WERI-Rb-1 (cell line): ENCODE data around the gene PTPN9.
"Not testable (repeated sequence)": the region's sequence is repeated elsewhere in the genome, so short reads cannot be mapped to it uniquely, and the experiment has no call there.

Experiments
- DNase-seq: peaks from one replicate; pipeline ENCODE4 v3.0.0-alpha.2; 2020
- H3K27ac ChIP-seq: fragments of 250-450 bp; sonication (Bioruptor Pico); 2 replicates; pipeline ENCODE4 v1.5.1; 2020; ENCODE audit warnings: mild to moderate bottlenecking, moderate library complexity
- H3K27me3 ChIP-seq: fragments of 250-450 bp; sonication (Bioruptor Pico); 2 replicates; pipeline ENCODE4 v1.5.1; 2021; ENCODE audit warnings: mild to moderate bottlenecking, low read depth, moderate library complexity; ENCODE audit not compliant: insufficient read depth, severe bottlenecking
- H3K36me3 ChIP-seq: fragments of 250-450 bp; sonication (Bioruptor Pico); 2 replicates; pipeline ENCODE4 v1.5.1; 2020; ENCODE audit warnings: mild to moderate bottlenecking, moderate library complexity
- H3K4me3 ChIP-seq: 2 replicates; pipeline ENCODE4 v1.5.1; 2011; ENCODE audit warnings: low read depth, mild to moderate bottlenecking, control low read depth, low read length
- H3K9me3 ChIP-seq: fragments of 250-450 bp; sonication (Bioruptor Pico); 2 replicates; pipeline ENCODE4 v1.5.1; 2021; ENCODE audit warnings: mild to moderate bottlenecking, moderate library complexity; ENCODE audit not compliant: severe bottlenecking
- TF ChIP-seq, protein P1 (sequence below): IDR thresholded peaks from 2 replicates; pipeline ENCODE4 v1.5.1; 2011; ENCODE audit warnings: low read depth, mild to moderate bottlenecking, control low read depth, inconsistent platforms, low read length

PTPN9 gene

DNA sequence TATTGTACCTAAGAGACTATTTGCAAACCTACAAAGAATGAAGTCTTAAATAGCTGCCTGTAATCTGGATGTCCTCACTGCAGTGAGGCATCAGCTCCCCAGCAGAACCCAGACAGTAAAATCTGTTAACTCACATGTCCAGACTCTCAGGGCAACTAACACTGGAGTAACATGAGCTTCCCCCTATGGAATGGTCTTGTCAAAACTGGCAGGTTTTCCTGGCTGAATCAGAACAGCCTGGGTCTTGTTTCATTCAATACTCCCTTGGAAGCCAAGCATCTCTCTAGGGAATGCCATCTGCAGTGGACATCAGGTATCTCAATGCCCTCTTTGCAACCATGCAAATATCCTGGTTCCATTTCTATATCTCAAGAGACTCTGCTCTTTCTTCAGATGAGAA is 24.4 kb downstream of the PTPN9 start:
- no peaks in the 10 kb centered on the region for H3K27me3 ChIP-seq
- H3K4me3 ChIP-seq, result no peak overlapping the region
- H3K36me3 ChIP-seq, result no peaks in the 10 kb centered on the region
- H3K27ac ChIP-seq, result no peak overlapping the region
- no peaks in the 10 kb centered on the region for H3K9me3 ChIP-seq
- no peak for DNase-seq
- TF ChIP-seq, protein P1, sequence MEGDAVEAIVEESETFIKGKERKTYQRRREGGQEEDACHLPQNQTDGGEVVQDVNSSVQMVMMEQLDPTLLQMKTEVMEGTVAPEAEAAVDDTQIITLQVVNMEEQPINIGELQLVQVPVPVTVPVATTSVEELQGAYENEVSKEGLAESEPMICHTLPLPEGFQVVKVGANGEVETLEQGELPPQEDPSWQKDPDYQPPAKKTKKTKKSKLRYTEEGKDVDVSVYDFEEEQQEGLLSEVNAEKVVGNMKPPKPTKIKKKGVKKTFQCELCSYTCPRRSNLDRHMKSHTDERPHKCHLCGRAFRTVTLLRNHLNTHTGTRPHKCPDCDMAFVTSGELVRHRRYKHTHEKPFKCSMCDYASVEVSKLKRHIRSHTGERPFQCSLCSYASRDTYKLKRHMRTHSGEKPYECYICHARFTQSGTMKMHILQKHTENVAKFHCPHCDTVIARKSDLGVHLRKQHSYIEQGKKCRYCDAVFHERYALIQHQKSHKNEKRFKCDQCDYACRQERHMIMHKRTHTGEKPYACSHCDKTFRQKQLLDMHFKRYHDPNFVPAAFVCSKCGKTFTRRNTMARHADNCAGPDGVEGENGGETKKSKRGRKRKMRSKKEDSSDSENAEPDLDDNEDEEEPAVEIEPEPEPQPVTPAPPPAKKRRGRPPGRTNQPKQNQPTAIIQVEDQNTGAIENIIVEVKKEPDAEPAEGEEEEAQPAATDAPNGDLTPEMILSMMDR, result no peak

GRCh38 chr15:75553659-75554058 is 25.5 kb downstream of the PTPN9 start:
- DNase-seq, result no peak
- Histone ChIP-seq H3K9me3 (no peaks in the 10 kb centered on the region), H3K27me3 (no peaks in the 10 kb centered on the region), H3K4me3 (no peak overlapping the region), H3K36me3 (no peaks in the 10 kb centered on the region), H3K27ac (no peak overlapping the region)
- TF ChIP-seq, protein P1, result no peak

GRCh38 chr15:75551091-75551490 is 28.0 kb downstream of the PTPN9 start:
- TF ChIP-seq, protein P1, result no peak
- Histone ChIP-seq H3K9me3 (no peaks in the 10 kb centered on the region), H3K4me3 (no peak overlapping the region), H3K27me3 (no peaks in the 10 kb centered on the region), H3K36me3 (no peaks in the 10 kb centered on the region), H3K27ac (no peak overlapping the region)
- DNase-seq, result no peak

DNA sequence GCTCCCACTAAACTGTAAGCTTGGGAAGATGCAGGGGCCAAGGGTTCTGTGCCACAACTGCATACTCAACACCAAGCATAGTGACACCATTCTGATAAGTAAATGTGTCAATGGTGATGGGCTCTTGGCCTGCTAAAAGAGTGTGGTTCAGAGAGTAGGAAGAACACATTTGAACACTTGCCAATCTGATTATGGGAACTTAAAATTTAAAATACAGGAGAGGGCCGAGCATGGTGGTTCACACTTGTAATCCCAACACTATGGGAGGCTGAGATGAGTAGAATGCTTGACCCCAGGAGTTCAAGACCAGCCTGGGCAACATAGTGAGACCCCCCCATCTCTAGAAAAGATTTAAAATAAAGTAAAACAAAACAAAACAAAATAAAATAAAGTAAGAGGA is 34.1 kb downstream of the PTPN9 start:
- no peaks in the 10 kb centered on the region for H3K36me3 ChIP-seq
- H3K27ac ChIP-seq, result no peak overlapping the region
- no peaks in the 10 kb centered on the region for H3K27me3 ChIP-seq
- TF ChIP-seq, protein P1, result no peak
- H3K9me3 ChIP-seq, result no peaks in the 10 kb centered on the region
- no peak overlapping the region for H3K4me3 ChIP-seq
- DNase-seq, result no peak

DNA sequence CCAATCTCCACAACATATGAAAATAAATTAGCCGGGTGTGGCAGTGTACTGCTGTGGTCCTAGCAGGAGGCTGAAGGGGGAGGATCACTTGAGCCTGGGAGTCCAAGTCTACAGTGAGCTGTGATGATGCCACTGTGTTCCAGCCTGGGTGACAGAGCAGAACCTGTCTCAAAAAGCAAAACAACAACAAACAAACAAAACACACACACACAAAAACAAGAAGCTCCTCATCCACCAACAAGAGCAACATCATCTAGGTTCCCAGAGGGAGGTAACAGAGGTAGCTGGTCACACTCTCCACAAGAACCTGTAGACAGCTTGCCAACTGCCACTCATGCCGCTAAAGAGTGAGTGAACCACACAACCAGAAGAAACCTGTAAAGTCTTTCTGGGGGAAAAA is 34.8 kb downstream of the PTPN9 start:
- DNase-seq, result no peak
- no peaks in the 10 kb centered on the region for H3K36me3 ChIP-seq
- H3K27ac ChIP-seq, result no peak overlapping the region

GRCh38 chr15:75542949-75543545 is 36.1 kb downstream of the PTPN9 start:
- not testable (repeated sequence) for H3K9me3 ChIP-seq, H3K27me3 ChIP-seq, H3K36me3 ChIP-seq, DNase-seq, H3K4me3 ChIP-seq, H3K27ac ChIP-seq

More for the DNA sequence above, 34.8 kb downstream of the PTPN9 start:
- Histone ChIP-seq H3K27me3 (no peaks in the 10 kb centered on the region), H3K9me3 (no peaks in the 10 kb centered on the region), H3K4me3 (no peak overlapping the region)
- TF ChIP-seq, protein P1, result no peak
